Measurements from ENCODE around the gene KRT81. TPM values are rescaled to one million over a fixed set of nuclear protein-coding genes. Genes with fewer than 3 reads are reported as not detected.

The KRT81 gene
- total RNA-seq, 4 donors from 2014 or later = not detected

- Histone ChIP-seq H3K27me3 (no peaks in the 10 kb centered on the region), H3K4me1 (no peaks in the 10 kb centered on the region), H3K4me3 (no peak overlapping the region), H3K9me3 (no peaks in the 10 kb centered on the region), H3K27ac (no peak overlapping the region), H3K36me3 (no peaks in the 10 kb centered on the region)
- TF ChIP-seq POLR2A (IDR thresholded peaks at IDR 0.05) (no peak), CTCF (IDR thresholded peaks at IDR 0.05) (no peak)
- intact Hi-C loops (cut with DNase I; ENCODE audit: low total_unique reads) = no loop called here
- no peak for DNase-seq
These were observed 30.7 kb upstream of the KRT81 start for GRCh38 chr12:52322069-52322468.

GRCh38 chr12:52321418-52321817 is 30.1 kb upstream of the KRT81 start:
- Histone ChIP-seq H3K9me3 (no peaks in the 10 kb centered on the region), H3K4me3 (no peak overlapping the region), H3K27ac (no peak overlapping the region), H3K27me3 (no peaks in the 10 kb centered on the region), H3K36me3 (no peaks in the 10 kb centered on the region), H3K4me1 (no peaks in the 10 kb centered on the region)
- intact Hi-C loops (cut with DNase I; ENCODE audit: low total_unique reads) = no loop called here
- no peak for DNase-seq
- no peak for TF ChIP-seq CTCF (IDR thresholded peaks at IDR 0.05)
- TF ChIP-seq POLR2A (IDR thresholded peaks at IDR 0.05) = no peak

GRCh38 chr12:52320784-52321400 is 29.6 kb upstream of the KRT81 start, which contains the start of gene KRT83:
Gene KRT83, minus strand, starts transcription at chr12:52321398. Its CDS starts 63 bp downstream, at chr12:52321335.
- H3K4me1 ChIP-seq = no peaks in the 10 kb centered on the region
- no peaks in the 10 kb centered on the region for H3K9me3 ChIP-seq
- TF ChIP-seq POLR2A (IDR thresholded peaks at IDR 0.05) (no peak), CTCF (IDR thresholded peaks at IDR 0.05) (no peak)
- DNase-seq = no peak
- intact Hi-C loops (cut with DNase I; ENCODE audit: low total_unique reads) = no loop called here
- no peak within 1 kb of the TSS for H3K4me3 ChIP-seq
- H3K36me3 ChIP-seq = no peaks in the 10 kb centered on the region
- H3K27ac ChIP-seq = no peak within 1 kb of the TSS
- H3K27me3 ChIP-seq = no peaks in the 10 kb centered on the region

- H3K4me3 ChIP-seq = no peak overlapping the region
- H3K4me1 ChIP-seq = no peaks in the 10 kb centered on the region
- DNase-seq = no peak
- TF ChIP-seq POLR2A (IDR thresholded peaks at IDR 0.05) (no peak), CTCF (IDR thresholded peaks at IDR 0.05) (no peak)
- H3K27ac ChIP-seq = no peak overlapping the region
- no peaks in the 10 kb centered on the region for H3K27me3 ChIP-seq
- intact Hi-C loops (cut with DNase I; ENCODE audit: low total_unique reads) = no loop called here
- no peaks in the 10 kb centered on the region for H3K36me3 ChIP-seq
- no peaks in the 10 kb centered on the region for H3K9me3 ChIP-seq
These were observed 27.8 kb upstream of the KRT81 start for GRCh38 chr12:52319097-52319496.

GRCh38 chr12:52318241-52318990 is 27.1 kb upstream of the KRT81 start:
- DNase-seq = no peak
- Histone ChIP-seq H3K9me3 (no peaks in the 10 kb centered on the region), H3K4me3 (no peak overlapping the region), H3K27ac (no peak overlapping the region), H3K36me3 (no peaks in the 10 kb centered on the region), H3K27me3 (no peaks in the 10 kb centered on the region), H3K4me1 (no peaks in the 10 kb centered on the region)
- TF ChIP-seq POLR2A (IDR thresholded peaks at IDR 0.05) (no peak), CTCF (IDR thresholded peaks at IDR 0.05) (no peak)
- intact Hi-C loops (cut with DNase I; ENCODE audit: low total_unique reads) = no loop called here
